IMR-90 (cell line): ENCODE results near the gene MRPL1.

Source experiments
- CEBPB ChIP-seq: IDR thresholded peaks from 2 replicates; pipeline ENCODE4 v1.6.1; 2012; ENCODE audit warnings: low read depth, low read length, improper control_type of control experiment
- ELK1 ChIP-seq: fragments of 150-350 bp; IDR thresholded peaks from 2 replicates; pipeline ENCODE4 v1.6.1; 2016; ENCODE audit warnings: low read depth, mild to moderate bottlenecking, low read length, moderate library complexity, borderline replicate concordance
- POLR2A ChIP-seq: IDR thresholded peaks from 2 replicates; pipeline ENCODE4 v1.6.1; 2012; ENCODE audit warnings: mild to moderate bottlenecking, low read depth, low read length
- RAD21 ChIP-seq: IDR thresholded peaks from 2 replicates; pipeline ENCODE4 v1.6.1; 2012; ENCODE audit warnings: low read length, improper control_type of control experiment
- RCOR1 ChIP-seq: IDR thresholded peaks from 2 replicates; pipeline ENCODE4 v1.6.1; 2012; ENCODE audit warnings: mild to moderate bottlenecking, low read length, improper control_type of control experiment; ENCODE audit not compliant: insufficient replicate concordance
- SMC3 ChIP-seq: fragments of 150-350 bp; IDR thresholded peaks from 2 replicates; pipeline ENCODE4 v1.6.1; 2016; ENCODE audit warnings: low read depth, mild to moderate bottlenecking, antibody characterized with exemption, low read length, moderate library complexity
- TF ChIP-seq, protein P1 (sequence below): conservative IDR thresholded peaks from 2 replicates; pipeline ENCODE4 v1.5.1; 2012; ENCODE audit warnings: mild to moderate bottlenecking, low read depth, low read length, improper control_type of control experiment
- TF ChIP-seq, protein P2 (sequence below): fragments of 150-350 bp; IDR thresholded peaks from 2 replicates; pipeline ENCODE4 v1.6.1; 2017; ENCODE audit warnings: mild to moderate bottlenecking, antibody characterized with exemption, low read length, low read depth

GRCh38 chr4:77922158-77923094, 59.8 kb downstream of the MRPL1 start:
- TF ChIP-seq POLR2A (no peak), ELK1 (no peak), CEBPB (no peak; the same call in 1 of the 2 replicates), SMC3 (no peak), RAD21 (no peak), RCOR1 (no peak)
- TF ChIP-seq, protein P1, sequence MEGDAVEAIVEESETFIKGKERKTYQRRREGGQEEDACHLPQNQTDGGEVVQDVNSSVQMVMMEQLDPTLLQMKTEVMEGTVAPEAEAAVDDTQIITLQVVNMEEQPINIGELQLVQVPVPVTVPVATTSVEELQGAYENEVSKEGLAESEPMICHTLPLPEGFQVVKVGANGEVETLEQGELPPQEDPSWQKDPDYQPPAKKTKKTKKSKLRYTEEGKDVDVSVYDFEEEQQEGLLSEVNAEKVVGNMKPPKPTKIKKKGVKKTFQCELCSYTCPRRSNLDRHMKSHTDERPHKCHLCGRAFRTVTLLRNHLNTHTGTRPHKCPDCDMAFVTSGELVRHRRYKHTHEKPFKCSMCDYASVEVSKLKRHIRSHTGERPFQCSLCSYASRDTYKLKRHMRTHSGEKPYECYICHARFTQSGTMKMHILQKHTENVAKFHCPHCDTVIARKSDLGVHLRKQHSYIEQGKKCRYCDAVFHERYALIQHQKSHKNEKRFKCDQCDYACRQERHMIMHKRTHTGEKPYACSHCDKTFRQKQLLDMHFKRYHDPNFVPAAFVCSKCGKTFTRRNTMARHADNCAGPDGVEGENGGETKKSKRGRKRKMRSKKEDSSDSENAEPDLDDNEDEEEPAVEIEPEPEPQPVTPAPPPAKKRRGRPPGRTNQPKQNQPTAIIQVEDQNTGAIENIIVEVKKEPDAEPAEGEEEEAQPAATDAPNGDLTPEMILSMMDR, result no peak
- TF ChIP-seq, protein P2, sequence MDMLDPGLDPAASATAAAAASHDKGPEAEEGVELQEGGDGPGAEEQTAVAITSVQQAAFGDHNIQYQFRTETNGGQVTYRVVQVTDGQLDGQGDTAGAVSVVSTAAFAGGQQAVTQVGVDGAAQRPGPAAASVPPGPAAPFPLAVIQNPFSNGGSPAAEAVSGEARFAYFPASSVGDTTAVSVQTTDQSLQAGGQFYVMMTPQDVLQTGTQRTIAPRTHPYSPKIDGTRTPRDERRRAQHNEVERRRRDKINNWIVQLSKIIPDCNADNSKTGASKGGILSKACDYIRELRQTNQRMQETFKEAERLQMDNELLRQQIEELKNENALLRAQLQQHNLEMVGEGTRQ, result no peak
